GM12875 (cell line): ENCODE data around the gene ELK3.

Source experiments
- H3K4me3 ChIP-seq: one replicate; pipeline ENCODE4 v1.5.1; 2011; ENCODE audit warnings: low read depth, low read length, control low read depth
- TF ChIP-seq, protein P1 (sequence below): IDR thresholded peaks from 2 replicates; pipeline ENCODE4 v1.5.1; 2011; ENCODE audit warnings: low read depth, mild to moderate bottlenecking, control low read depth, inconsistent platforms, low read length, moderate library complexity, borderline replicate concordance; ENCODE audit not compliant: insufficient read depth

The ELK3 gene

DNA sequence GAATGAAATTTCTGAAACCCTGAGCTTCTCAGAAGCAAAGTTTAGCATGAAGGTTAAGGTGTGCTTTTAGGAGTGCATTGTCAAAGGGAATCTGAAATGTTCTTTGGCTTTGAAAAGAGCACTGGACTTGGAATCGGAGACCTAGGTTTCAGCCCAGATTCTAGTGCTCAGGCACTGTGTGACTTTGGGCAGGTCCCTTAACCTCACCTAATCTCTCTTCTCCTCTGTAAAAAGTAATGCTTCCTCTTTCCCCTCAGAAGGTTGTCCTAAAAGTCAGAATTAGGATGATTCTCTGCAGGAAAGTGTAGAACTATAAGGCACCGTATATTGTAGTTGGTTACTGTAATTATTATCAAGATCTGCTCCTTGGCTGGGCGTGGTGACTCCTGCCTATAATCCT, 38.0 kb upstream of the ELK3 start:
- TF ChIP-seq, protein P1, sequence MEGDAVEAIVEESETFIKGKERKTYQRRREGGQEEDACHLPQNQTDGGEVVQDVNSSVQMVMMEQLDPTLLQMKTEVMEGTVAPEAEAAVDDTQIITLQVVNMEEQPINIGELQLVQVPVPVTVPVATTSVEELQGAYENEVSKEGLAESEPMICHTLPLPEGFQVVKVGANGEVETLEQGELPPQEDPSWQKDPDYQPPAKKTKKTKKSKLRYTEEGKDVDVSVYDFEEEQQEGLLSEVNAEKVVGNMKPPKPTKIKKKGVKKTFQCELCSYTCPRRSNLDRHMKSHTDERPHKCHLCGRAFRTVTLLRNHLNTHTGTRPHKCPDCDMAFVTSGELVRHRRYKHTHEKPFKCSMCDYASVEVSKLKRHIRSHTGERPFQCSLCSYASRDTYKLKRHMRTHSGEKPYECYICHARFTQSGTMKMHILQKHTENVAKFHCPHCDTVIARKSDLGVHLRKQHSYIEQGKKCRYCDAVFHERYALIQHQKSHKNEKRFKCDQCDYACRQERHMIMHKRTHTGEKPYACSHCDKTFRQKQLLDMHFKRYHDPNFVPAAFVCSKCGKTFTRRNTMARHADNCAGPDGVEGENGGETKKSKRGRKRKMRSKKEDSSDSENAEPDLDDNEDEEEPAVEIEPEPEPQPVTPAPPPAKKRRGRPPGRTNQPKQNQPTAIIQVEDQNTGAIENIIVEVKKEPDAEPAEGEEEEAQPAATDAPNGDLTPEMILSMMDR: no peak
- no peak overlapping the region for H3K4me3 ChIP-seq

- TF ChIP-seq, protein P1: no peak
- H3K4me3 ChIP-seq: no peak overlapping the region
These were observed 36.7 kb upstream of the ELK3 start for GRCh38 chr12:96157427-96157826.

DNA sequence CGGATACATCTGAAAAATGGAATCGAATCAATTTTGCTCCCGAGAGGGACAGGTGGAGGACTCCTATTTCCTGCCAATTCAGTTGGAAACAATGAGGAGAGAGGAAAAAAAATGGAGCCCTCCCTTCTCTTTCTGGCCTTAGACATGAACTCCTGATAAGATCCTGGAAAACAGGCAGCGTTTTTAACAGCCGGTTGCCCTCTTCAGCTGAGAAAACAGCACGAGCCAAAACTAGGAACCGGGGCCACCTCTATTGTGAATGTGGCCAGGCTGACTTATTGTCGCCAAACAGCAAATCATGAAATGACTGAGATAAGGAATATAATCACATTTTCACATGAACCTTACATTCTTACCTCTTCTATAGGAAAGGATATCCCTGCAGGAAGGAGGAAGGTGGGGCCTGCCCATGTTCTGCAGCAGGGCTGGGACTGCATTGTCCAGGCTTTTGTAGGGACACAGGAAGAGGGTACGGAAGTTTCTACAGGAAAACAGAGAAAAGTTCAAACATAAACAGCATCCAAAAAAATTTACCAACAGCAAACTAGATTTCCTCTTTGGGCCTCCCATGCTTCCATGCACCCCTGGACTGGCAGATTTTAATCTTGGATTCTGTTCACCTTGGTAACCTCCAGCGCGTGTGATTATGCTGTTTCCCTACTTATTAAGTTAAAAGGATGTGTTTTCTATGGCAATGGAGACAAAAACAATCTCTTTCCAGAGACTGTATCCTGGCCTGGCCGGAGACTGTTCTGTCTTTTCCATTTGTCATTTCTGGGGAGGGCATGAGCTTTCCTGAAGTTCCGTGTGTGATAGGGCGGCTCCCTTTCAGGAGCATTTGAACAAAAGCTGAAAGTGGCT, 29.0 kb upstream of the ELK3 start:
- H3K4me3 ChIP-seq: no peak overlapping the region
- TF ChIP-seq, protein P1: no peak

DNA sequence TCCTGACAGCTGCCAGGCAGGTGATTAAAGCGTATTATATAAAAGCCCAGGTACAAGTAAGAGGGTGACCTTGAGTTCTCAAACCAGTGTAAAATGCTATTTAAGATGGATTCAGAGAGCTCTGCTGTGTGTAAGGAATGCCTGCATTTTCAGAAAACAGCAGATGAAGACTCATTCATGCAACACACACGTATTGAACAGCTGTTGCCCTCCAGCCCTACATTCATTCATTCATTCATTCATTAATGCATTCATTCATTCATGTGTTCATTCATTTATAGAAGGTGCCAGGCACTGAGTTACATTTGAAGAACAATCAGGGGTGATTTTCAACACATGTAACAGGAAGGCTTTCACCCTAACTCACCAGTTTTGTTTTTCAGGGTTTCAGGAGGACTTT, 27.4 kb upstream of the ELK3 start:
- TF ChIP-seq, protein P1: no peak
- no peak overlapping the region for H3K4me3 ChIP-seq

- no peak overlapping the region for H3K4me3 ChIP-seq
- TF ChIP-seq, protein P1: no peak
These were observed 26.7 kb upstream of the ELK3 start for GRCh38 chr12:96167492-96167891.

DNA sequence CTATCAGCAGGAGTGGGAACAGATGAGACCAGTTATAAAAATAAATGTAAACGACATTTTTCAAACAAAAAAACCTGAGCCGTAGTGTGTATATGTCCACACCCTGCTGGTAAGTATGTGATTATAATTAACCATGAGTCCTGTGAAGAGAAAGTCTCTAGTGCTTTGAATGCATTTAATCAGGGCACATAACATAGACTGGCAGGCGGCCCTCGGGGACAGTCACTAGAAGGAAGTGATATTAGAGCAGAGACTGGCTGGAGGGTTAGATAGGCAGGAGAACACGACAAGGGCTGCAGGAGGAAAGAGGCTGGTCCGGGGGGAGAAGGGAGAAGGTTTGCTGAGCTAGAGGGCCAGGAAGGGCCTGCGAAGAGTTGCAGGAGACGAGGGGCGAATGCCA, 23.8 kb upstream of the ELK3 start:
- H3K4me3 ChIP-seq: no peak overlapping the region
- TF ChIP-seq, protein P1: no peak

- TF ChIP-seq, protein P1: no peak
- H3K4me3 ChIP-seq: no peak overlapping the region
These were observed 23.4 kb upstream of the ELK3 start for GRCh38 chr12:96170762-96171161.
